Measurements from ENCODE around the gene ADARB1. TPM values are rescaled to one million over a fixed set of nuclear protein-coding genes. Genes with fewer than 3 reads are reported as not detected.

The ADARB1 gene
- total RNA-seq, 1 experiment from 2014 or later, result 12.1 TPM

GRCh38 chr21:45047257-45047656, 27.1 kb upstream of the ADARB1 start:
- H3K27ac ChIP-seq, result no peak overlapping the region
- H3K9me3 ChIP-seq (ENCODE audit: insufficient read depth, low read depth), result peaks cover 5% of the 10 kb centered on the region; the same call in 1 of the 2 replicates
- no peaks in the 10 kb centered on the region for H3F3A ChIP-seq (ENCODE audit: insufficient read depth, low read depth)
- H3K4me1 ChIP-seq (replicated peaks; ENCODE audit: insufficient read depth), result no peaks in the 10 kb centered on the region
- BruUV-seq (replicated peaks), result no TSS peak
- CTCF ChIA-PET, result no interaction called here
- POLR2A ChIA-PET (ENCODE audit: unreplicated experiment), result no interaction called here
- H3K4me3 ChIP-seq, result no peak overlapping the region
- H3K9me2 ChIP-seq (ENCODE audit: insufficient read depth), result no peaks in the 10 kb centered on the region
- no peak for TF ChIP-seq EZH2 (IDR thresholded peaks at IDR 0.05; ENCODE audit: low read depth)
- TF ChIP-seq, protein P1, sequence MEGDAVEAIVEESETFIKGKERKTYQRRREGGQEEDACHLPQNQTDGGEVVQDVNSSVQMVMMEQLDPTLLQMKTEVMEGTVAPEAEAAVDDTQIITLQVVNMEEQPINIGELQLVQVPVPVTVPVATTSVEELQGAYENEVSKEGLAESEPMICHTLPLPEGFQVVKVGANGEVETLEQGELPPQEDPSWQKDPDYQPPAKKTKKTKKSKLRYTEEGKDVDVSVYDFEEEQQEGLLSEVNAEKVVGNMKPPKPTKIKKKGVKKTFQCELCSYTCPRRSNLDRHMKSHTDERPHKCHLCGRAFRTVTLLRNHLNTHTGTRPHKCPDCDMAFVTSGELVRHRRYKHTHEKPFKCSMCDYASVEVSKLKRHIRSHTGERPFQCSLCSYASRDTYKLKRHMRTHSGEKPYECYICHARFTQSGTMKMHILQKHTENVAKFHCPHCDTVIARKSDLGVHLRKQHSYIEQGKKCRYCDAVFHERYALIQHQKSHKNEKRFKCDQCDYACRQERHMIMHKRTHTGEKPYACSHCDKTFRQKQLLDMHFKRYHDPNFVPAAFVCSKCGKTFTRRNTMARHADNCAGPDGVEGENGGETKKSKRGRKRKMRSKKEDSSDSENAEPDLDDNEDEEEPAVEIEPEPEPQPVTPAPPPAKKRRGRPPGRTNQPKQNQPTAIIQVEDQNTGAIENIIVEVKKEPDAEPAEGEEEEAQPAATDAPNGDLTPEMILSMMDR (conservative IDR thresholded peaks at IDR 0.05), result no peak
- no peak overlapping the region for H3K4me2 ChIP-seq
- H3K79me2 ChIP-seq (ENCODE audit: low read depth), result no peaks in the 10 kb centered on the region
- intact Hi-C loops (cut with micrococcal nuclease; ENCODE audit: unreplicated experiment), result no loop called here
- H2AFZ ChIP-seq, result no peak overlapping the region
- H4K20me1 ChIP-seq (ENCODE audit: insufficient read depth), result no peaks in the 10 kb centered on the region
- no peaks in the 10 kb centered on the region for H3K36me3 ChIP-seq (ENCODE audit: low read depth)
- no peak for DNase-seq
- H3K27me3 ChIP-seq (ENCODE audit: insufficient read depth, low read depth), result peaks cover 20% of the 10 kb centered on the region

GRCh38 chr21:45048026-45048698, 26.2 kb upstream of the ADARB1 start:
- peaks cover 5% of the 10 kb centered on the region; the same call in 1 of the 2 replicates for H3K9me3 ChIP-seq (ENCODE audit: insufficient read depth, low read depth)
- peaks cover 24% of the 10 kb centered on the region for H3K27me3 ChIP-seq (ENCODE audit: insufficient read depth, low read depth)
- H3K4me3 ChIP-seq, result no peak overlapping the region
- no peaks in the 10 kb centered on the region for H3K79me2 ChIP-seq (ENCODE audit: low read depth)
- no peaks in the 10 kb centered on the region for H3K36me3 ChIP-seq (ENCODE audit: low read depth)
- no TSS peak for BruUV-seq (replicated peaks)
- intact Hi-C loops (cut with micrococcal nuclease; ENCODE audit: unreplicated experiment), result no loop called here
- ChIA-PET CTCF (no interaction called here), POLR2A (ENCODE audit: unreplicated experiment) (no interaction called here)
- H3K4me2 ChIP-seq, result no peak overlapping the region
- TF ChIP-seq EZH2 (IDR thresholded peaks at IDR 0.05; ENCODE audit: low read depth), result no peak
- TF ChIP-seq, protein P1 (conservative IDR thresholded peaks at IDR 0.05), result no peak
- no peak overlapping the region for H3K27ac ChIP-seq
- H3K4me1 ChIP-seq (replicated peaks; ENCODE audit: insufficient read depth), result no peaks in the 10 kb centered on the region
- no peak for DNase-seq
- no peaks in the 10 kb centered on the region for H4K20me1 ChIP-seq (ENCODE audit: insufficient read depth)
- H3F3A ChIP-seq (ENCODE audit: insufficient read depth, low read depth), result no peaks in the 10 kb centered on the region
- no peak overlapping the region for H2AFZ ChIP-seq
- H3K9me2 ChIP-seq (ENCODE audit: insufficient read depth), result no peaks in the 10 kb centered on the region

DNA sequence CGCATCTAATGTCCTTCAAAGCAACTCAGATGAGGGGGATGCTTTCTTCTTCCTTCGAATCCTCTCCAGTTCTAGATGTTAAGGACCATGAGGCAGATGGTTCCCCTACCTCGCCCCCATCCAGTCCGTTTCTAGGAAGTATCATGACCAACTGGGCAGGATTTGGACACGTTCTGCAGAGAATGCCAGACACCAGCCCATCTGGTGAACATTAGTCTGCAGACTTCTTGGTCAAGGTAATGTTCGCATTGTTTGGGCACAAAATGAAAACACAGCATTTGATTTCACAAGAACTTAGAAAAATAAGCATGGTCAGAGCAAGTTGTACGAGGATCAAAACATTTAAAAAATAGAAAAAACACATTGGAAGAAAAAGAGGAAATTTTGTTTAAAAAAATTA, 25.4 kb upstream of the ADARB1 start:
- Histone ChIP-seq H3K27ac (no peak overlapping the region), H3K4me2 (no peak overlapping the region), H3K9me2 (ENCODE audit: insufficient read depth) (no peaks in the 10 kb centered on the region), H3K4me1 (replicated peaks; ENCODE audit: insufficient read depth) (no peaks in the 10 kb centered on the region), H3K9me3 (ENCODE audit: insufficient read depth, low read depth) (peaks cover 5% of the 10 kb centered on the region; the same call in 1 of the 2 replicates), H3K79me2 (ENCODE audit: low read depth) (no peaks in the 10 kb centered on the region), H4K20me1 (ENCODE audit: insufficient read depth) (no peaks in the 10 kb centered on the region), H3F3A (ENCODE audit: insufficient read depth, low read depth) (no peaks in the 10 kb centered on the region), H2AFZ (no peak overlapping the region), H3K4me3 (no peak overlapping the region), H3K27me3 (ENCODE audit: insufficient read depth, low read depth) (peaks cover 24% of the 10 kb centered on the region), H3K36me3 (ENCODE audit: low read depth) (no peaks in the 10 kb centered on the region)
- POLR2A ChIA-PET (ENCODE audit: unreplicated experiment), result no interaction called here
- CTCF ChIA-PET, result no interaction called here
- no TSS peak for BruUV-seq (replicated peaks)
- TF ChIP-seq EZH2 (IDR thresholded peaks at IDR 0.05; ENCODE audit: low read depth), result no peak
- TF ChIP-seq, protein P1 (conservative IDR thresholded peaks at IDR 0.05), result no peak
- DNase-seq, result no peak
- intact Hi-C loops (cut with micrococcal nuclease; ENCODE audit: unreplicated experiment), result no loop called here
